K562 (cell line): Measurements from ENCODE around the gene ISY1.

Experiments
- CHD1 ChIP-seq: fragments of 200-600 bp; sonication (generic); IDR thresholded peaks from one replicate; pipeline ENCODE4 v1.6.1; 2012; ENCODE audit warnings: mild to moderate bottlenecking, moderate library complexity, low read length, inconsistent platforms
- CTCF ChIP-seq, 3 experiments: IDR thresholded peaks in 2 of 3; conservative IDR thresholded peaks in 1 of 3; 2 replicates each; pipeline ENCODE4 v1.5.1; 2011 to 2012; ENCODE audit warnings: low read length in 3 of 3, mild to moderate bottlenecking in 3 of 3, control low read depth in 2 of 3, improper control_type of control experiment in 1 of 3, inconsistent platforms in 1 of 3, low read depth in 1 of 3, mixed read lengths in 1 of 3, moderate library complexity in 1 of 3; ENCODE audit not compliant: insufficient read depth in 2 of 3
- EP400 ChIP-seq: fragments of 450-650 bp; IDR thresholded peaks from 2 replicates; pipeline ENCODE4 v1.6.1; 2017; ENCODE audit warnings: antibody characterized with exemption, mild to moderate bottlenecking, moderate library complexity
- EZH2 ChIP-seq: IDR thresholded peaks from 2 replicates; pipeline ENCODE4 v1.6.1; 2012; ENCODE audit warnings: low read depth, mild to moderate bottlenecking, inconsistent platforms, low read length, borderline replicate concordance
- FOXJ3 ChIP-seq: sonication (generic); formaldehyde crosslinking; IDR thresholded peaks from 2 replicates; pipeline ENCODE4 v1.4.0; 2020; ENCODE audit warnings: mild to moderate bottlenecking, missing genetic modification reagents
- FOXM1 ChIP-seq, 2 experiments: fragments of 450-650 bp in 1 of 2; sonication (generic) in 1 of 2; formaldehyde crosslinking in 1 of 2; IDR thresholded peaks; 2 replicates each; pipeline versions ENCODE4 v1.6.1 to v1.9.0; 2017 to 2022; ENCODE audit warnings: low read depth in 2 of 2, mild to moderate bottlenecking in 2 of 2, missing genetic modification reagents in 1 of 2, moderate library complexity in 1 of 2
- MAFK ChIP-seq: IDR thresholded peaks from 2 replicates; pipeline ENCODE4 v1.6.1; 2011; ENCODE audit warnings: low read length, improper control_type of control experiment
- MXD1 ChIP-seq: fragments of 250-450 bp; sonication (Bioruptor Pico); IDR thresholded peaks from 2 replicates; pipeline ENCODE4 v1.8.0; 2021; ENCODE audit warnings: borderline replicate concordance, mild to moderate bottlenecking, moderate library complexity; ENCODE audit not compliant: poor library complexity, severe bottlenecking
- RAD21 ChIP-seq, 2 experiments: fragments of 250-450 bp in 1 of 2; fragments of 450-650 bp in 1 of 2; sonication (Bioruptor Pico) in 1 of 2; formaldehyde crosslinking in 1 of 2; IDR thresholded peaks in 1 of 2; conservative IDR thresholded peaks in 1 of 2; 2 replicates each; pipeline versions ENCODE4 v1.4.0 to v1.8.0; 2020 to 2022; ENCODE audit warnings: mild to moderate bottlenecking in 2 of 2, moderate library complexity in 1 of 2
- SETDB1 ChIP-seq: IDR thresholded peaks from one replicate; pipeline ENCODE4 v1.6.1; 2012; ENCODE audit warnings: low read length, control low read depth, inconsistent platforms
- TEAD1 ChIP-seq, 2 experiments: fragments of 450-650 bp in 1 of 2; sonication (generic) in 1 of 2; formaldehyde crosslinking; IDR thresholded peaks; 2 replicates each; pipeline versions ENCODE4 v1.4.0 to v1.8.0; 2020 to 2022; ENCODE audit warnings: mild to moderate bottlenecking in 2 of 2, missing genetic modification reagents in 1 of 2
- ZNF324 ChIP-seq: fragments of 250-450 bp; sonication (Bioruptor Pico); IDR thresholded peaks from 2 replicates; pipeline ENCODE4 v1.4.0; 2020; ENCODE audit warnings: mild to moderate bottlenecking

GRCh38 chr3:129101370-129102138 is 59.3 kb downstream of the ISY1 start:
- TF ChIP-seq ZNF324 (CRISPR knock-in tag) (no peak), CTCF (IDR thresholded peaks at IDR 0.05 in 2 of 3, conservative IDR thresholded peaks at IDR 0.05 in 1 of 3; ENCODE audit: insufficient read depth in 2 of 3, low read depth in 1 of 3, low read length in 3 of 3) (no peak), FOXJ3 (CRISPR knock-in tag) (no peak), EZH2 (no peak), MXD1 (no peak), EP400 (no peak), CHD1 (no peak), TEAD1 (CRISPR knock-in tag; IDR thresholded peaks at IDR 0.05) (no peak), RAD21 (CRISPR knock-in tag; conservative IDR thresholded peaks at IDR 0.05 in 1 of 2, IDR thresholded peaks at IDR 0.05 in 1 of 2) (no peak), SETDB1 (no peak), MAFK (no peak), FOXM1 (IDR thresholded peaks at IDR 0.05; ENCODE audit: low read depth) (no peak), FOXM1 (CRISPR knock-in tag; IDR thresholded peaks at IDR 0.05; ENCODE audit: low read depth) (no peak)
